LNCaP clone FGC (cell line): Measurements from ENCODE around the gene ELMO1.

Experiments
- DNase-seq: peaks from one replicate; pipeline ENCODE4 v3.0.0-alpha.2; 2011; ENCODE audit warnings: low read depth
- H3K4me3 ChIP-seq: 2 replicates; pipeline ENCODE4 v1.5.1; 2011; ENCODE audit warnings: mild to moderate bottlenecking, low read depth, low read length, control low read depth
- TF ChIP-seq, protein P1 (sequence below): IDR thresholded peaks from 2 replicates; pipeline ENCODE4 v1.5.1; 2012; ENCODE audit warnings: mild to moderate bottlenecking; ENCODE audit not compliant: control insufficient read depth, insufficient read depth; ENCODE audit errors: extremely low read depth

Gene ELMO1

GRCh38 chr7:37311355-37311754, 137.3 kb downstream of the ELMO1 start:
- DNase-seq = no peak
- TF ChIP-seq, protein P1, sequence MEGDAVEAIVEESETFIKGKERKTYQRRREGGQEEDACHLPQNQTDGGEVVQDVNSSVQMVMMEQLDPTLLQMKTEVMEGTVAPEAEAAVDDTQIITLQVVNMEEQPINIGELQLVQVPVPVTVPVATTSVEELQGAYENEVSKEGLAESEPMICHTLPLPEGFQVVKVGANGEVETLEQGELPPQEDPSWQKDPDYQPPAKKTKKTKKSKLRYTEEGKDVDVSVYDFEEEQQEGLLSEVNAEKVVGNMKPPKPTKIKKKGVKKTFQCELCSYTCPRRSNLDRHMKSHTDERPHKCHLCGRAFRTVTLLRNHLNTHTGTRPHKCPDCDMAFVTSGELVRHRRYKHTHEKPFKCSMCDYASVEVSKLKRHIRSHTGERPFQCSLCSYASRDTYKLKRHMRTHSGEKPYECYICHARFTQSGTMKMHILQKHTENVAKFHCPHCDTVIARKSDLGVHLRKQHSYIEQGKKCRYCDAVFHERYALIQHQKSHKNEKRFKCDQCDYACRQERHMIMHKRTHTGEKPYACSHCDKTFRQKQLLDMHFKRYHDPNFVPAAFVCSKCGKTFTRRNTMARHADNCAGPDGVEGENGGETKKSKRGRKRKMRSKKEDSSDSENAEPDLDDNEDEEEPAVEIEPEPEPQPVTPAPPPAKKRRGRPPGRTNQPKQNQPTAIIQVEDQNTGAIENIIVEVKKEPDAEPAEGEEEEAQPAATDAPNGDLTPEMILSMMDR = no peak
- no peak overlapping the region for H3K4me3 ChIP-seq

DNA sequence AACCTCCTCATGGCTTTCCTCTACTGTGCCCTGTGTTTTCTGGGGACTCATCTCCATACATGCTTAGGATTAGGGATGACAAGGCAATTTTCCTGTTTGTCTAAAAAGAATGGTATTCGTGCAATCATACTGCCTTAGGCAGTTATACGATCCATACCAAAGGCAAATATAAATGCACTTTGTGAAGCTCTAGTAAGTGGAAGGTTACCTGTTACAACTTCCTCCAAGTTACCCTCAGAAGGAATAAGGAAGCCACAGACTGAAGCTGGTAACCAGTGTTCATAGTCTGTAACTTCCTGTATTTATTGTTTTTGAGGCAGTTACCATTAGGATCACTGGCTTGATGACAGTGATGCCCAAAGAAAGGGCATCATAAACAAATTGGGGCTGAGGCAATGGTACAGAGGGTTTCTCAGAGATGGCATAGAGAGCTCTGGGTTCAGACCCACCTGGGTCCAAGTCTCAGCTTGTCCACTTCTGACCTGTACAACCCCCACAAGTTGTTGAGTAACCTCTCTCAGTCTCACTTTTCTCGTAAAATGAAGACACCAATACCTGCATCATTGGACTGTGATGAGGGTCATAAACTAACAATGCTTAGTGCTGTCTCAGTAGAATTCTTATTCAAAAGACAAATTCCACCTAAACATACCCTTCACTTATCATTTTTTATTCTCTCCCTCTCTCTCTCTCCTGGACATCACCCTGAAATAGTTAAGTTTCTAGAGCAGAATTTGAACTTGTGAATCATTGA, 138.2 kb downstream of the ELMO1 start:
- no peak overlapping the region for H3K4me3 ChIP-seq
- no peak for DNase-seq
- TF ChIP-seq, protein P1 = no peak

DNA sequence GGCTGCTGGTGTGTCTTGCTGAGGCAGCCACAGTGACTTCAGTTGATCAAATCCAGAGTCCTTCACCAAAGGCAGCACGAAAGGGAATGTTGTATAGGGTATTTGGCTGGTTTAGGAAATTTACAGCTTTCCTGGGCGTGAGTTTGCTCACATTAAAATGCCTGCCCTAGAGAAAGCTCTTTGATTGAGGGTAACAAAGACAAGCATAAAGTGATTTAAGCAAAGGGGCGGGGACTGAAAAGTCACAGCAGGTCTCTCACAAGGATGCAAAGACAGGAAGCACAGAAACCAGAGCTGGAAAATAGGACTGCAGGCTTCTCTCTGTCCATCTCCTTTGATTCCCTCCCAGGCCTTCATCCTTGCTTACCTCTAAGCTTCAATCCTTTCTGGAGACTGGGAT, 139.2 kb downstream of the ELMO1 start:
- DNase-seq = no peak
- no peak overlapping the region for H3K4me3 ChIP-seq
- TF ChIP-seq, protein P1 = no peak

GRCh38 chr7:37304921-37305320, 143.7 kb downstream of the ELMO1 start:
- TF ChIP-seq, protein P1 = no peak
- DNase-seq = no peak
- no peak overlapping the region for H3K4me3 ChIP-seq

DNA sequence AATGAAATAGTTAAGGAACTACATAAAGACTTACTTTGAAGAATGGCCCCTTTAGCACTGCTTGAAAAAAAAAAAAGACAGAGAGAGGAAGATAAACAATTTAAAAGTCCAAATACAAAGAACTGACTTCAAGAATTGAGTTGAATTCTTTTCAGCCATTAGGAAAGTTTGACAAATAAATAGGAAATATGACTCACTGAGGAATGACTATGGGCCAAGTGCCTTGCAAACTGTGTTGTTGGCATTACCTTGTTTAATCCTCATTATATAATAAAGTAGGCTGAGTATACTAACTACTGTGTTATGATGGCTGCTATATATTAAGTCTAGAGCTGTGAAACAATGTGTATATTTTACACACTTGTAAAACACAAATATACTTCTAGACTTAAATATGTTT, 151.1 kb downstream of the ELMO1 start:
- DNase-seq = no peak
- TF ChIP-seq, protein P1 = no peak
- no peak overlapping the region for H3K4me3 ChIP-seq

DNA sequence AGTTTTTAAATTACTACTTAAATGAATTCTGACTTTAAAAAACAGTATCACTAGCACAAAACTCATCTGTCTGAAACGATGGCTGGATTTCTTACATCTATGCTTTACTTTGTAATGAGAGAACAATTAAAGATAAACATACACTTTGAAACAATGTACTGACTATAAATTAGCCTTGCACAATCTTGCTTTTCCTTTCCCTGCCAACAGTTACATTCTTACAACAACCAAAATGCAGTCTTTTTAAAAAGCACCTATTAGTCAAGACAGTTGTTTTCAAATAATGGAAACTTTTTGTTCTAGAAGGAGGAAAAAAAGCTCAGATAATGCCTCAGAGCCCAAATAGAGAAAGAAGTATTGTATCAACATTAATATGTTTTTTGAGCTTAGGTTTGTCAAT, 153.3 kb downstream of the ELMO1 start:
- DNase-seq = no peak
- no peak overlapping the region for H3K4me3 ChIP-seq
- TF ChIP-seq, protein P1 = no peak

DNA sequence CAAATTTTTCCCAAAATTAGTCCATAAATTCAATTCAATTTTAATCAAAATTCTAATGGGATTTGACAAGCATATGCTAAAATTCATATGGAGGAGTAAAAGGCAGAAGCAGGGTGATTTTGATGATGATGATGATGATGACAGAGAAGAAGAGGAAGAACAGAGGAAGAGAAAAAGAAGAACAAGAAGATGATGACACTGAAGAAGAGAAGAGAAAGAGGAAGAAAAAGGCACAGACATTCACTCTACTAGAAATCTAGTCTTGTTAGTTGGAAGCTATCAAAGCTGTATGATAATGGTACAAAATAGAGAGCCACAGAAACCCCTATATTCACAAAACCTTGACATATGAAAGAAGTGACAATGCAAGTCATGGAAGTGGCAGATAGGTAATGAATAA, 157.9 kb downstream of the ELMO1 start:
- TF ChIP-seq, protein P1 = no peak
- no peak for DNase-seq
- H3K4me3 ChIP-seq = no peak overlapping the region
